ENCODE measurements around the gene ALG12.

Gene ALG12

GRCh38 chr22:49909476-49910205, 8.6 kb downstream of the ALG12 start:
- no peaks in the 10 kb centered on the region for H3K27me3 ChIP-seq (replicated peaks)
- no peak overlapping the region for H3K27ac ChIP-seq
- in situ Hi-C loops (cut with HindIII; ENCODE audit: low pct_ligation_motif_present, low sequenced_read_pairs), result no loop called here
- H3K36me3 ChIP-seq (replicated peaks), result no peaks in the 10 kb centered on the region
- no peak overlapping the region for H3K4me3 ChIP-seq (ENCODE audit: low read depth, low read length)
- no peak for TF ChIP-seq CTCF (IDR thresholded peaks at IDR 0.05; ENCODE audit: low read depth, low read length, missing control alignments)
- DNase-seq, result no peak

- H3K4me3 ChIP-seq (ENCODE audit: low read depth, low read length), result no peak overlapping the region
- no peaks in the 10 kb centered on the region for H3K27me3 ChIP-seq (replicated peaks)
- DNase-seq, result no peak
- TF ChIP-seq CTCF (IDR thresholded peaks at IDR 0.05; ENCODE audit: low read depth, low read length, missing control alignments), result no peak
- H3K36me3 ChIP-seq (replicated peaks), result peaks cover 4% of the 10 kb centered on the region
- in situ Hi-C loops (cut with HindIII; ENCODE audit: low pct_ligation_motif_present, low sequenced_read_pairs), result no loop called here
- H3K27ac ChIP-seq, result no peak overlapping the region
Measured at GRCh38 chr22:49907807-49908206, 10.4 kb downstream of the ALG12 start.

GRCh38 chr22:49906799-49907290, 11.4 kb downstream of the ALG12 start:
- in situ Hi-C loops (cut with HindIII; ENCODE audit: low pct_ligation_motif_present, low sequenced_read_pairs), result no loop called here

GRCh38 chr22:49906071-49906798, 12.0 kb downstream of the ALG12 start:
- no peak for TF ChIP-seq CTCF (IDR thresholded peaks at IDR 0.05; ENCODE audit: low read depth, low read length, missing control alignments)
- H3K27ac ChIP-seq, result no peak overlapping the region
- H3K4me3 ChIP-seq (ENCODE audit: low read depth, low read length), result no peak overlapping the region
- DNase-seq, result no peak
- peaks cover 4% of the 10 kb centered on the region for H3K36me3 ChIP-seq (replicated peaks)
- in situ Hi-C loops (cut with HindIII; ENCODE audit: low pct_ligation_motif_present, low sequenced_read_pairs), result no loop called here
- no peaks in the 10 kb centered on the region for H3K27me3 ChIP-seq (replicated peaks)

More at GRCh38 chr22:49906799-49907290, 11.4 kb downstream of the ALG12 start:
- H3K36me3 ChIP-seq (replicated peaks), result peaks cover 4% of the 10 kb centered on the region
- TF ChIP-seq CTCF (IDR thresholded peaks at IDR 0.05; ENCODE audit: low read depth, low read length, missing control alignments), result no peak
- no peak for DNase-seq
- no peak overlapping the region for H3K4me3 ChIP-seq (ENCODE audit: low read depth, low read length)
- H3K27ac ChIP-seq, result no peak overlapping the region
- H3K27me3 ChIP-seq (replicated peaks), result no peaks in the 10 kb centered on the region

GRCh38 chr22:49905465-49905864, 12.8 kb downstream of the ALG12 start:
- DNase-seq, result no peak
- TF ChIP-seq CTCF (IDR thresholded peaks at IDR 0.05; ENCODE audit: low read depth, low read length, missing control alignments), result no peak
- no peak overlapping the region for H3K4me3 ChIP-seq (ENCODE audit: low read depth, low read length)
- H3K27ac ChIP-seq, result no peak overlapping the region
- H3K27me3 ChIP-seq (replicated peaks), result no peaks in the 10 kb centered on the region
- in situ Hi-C loops (cut with HindIII; ENCODE audit: low pct_ligation_motif_present, low sequenced_read_pairs), result no loop called here
- H3K36me3 ChIP-seq (replicated peaks), result peaks cover 7% of the 10 kb centered on the region
